Neural progenitor cell (in vitro differentiated cells): ENCODE results near the gene KCNAB1.

Source experiments
- CTCF ChIP-seq: fragments of 200-600 bp; sonication (generic); IDR thresholded peaks from 2 replicates; pipeline ENCODE4 v1.5.1; 2017; ENCODE audit warnings: antibody characterized with exemption, mild to moderate bottlenecking
- EZH2 ChIP-seq: fragments of 200-600 bp; sonication (generic); IDR thresholded peaks from 2 replicates; pipeline ENCODE4 v1.6.1; 2017; ENCODE audit warnings: antibody characterized with exemption, mild to moderate bottlenecking, moderate library complexity

GRCh38 chr3:156383441-156384025 lies 263.2 kb downstream of the KCNAB1 start:
- TF ChIP-seq CTCF = no peak
- TF ChIP-seq EZH2 = no peak
